NCI-H1092 treated with DMSO at 0.1 percent for 48 hours (cell line): ENCODE results near the gene LRMDA.

Experiments used
- DNase-seq: peaks from one replicate; lab custom pipeline; 2025; lab: John Stamatoyannopoulos, UW

LRMDA gene

GRCh38 chr10:75716506-75716905 is 285.1 kb downstream of the LRMDA start:
- no peak for DNase-seq

DNA sequence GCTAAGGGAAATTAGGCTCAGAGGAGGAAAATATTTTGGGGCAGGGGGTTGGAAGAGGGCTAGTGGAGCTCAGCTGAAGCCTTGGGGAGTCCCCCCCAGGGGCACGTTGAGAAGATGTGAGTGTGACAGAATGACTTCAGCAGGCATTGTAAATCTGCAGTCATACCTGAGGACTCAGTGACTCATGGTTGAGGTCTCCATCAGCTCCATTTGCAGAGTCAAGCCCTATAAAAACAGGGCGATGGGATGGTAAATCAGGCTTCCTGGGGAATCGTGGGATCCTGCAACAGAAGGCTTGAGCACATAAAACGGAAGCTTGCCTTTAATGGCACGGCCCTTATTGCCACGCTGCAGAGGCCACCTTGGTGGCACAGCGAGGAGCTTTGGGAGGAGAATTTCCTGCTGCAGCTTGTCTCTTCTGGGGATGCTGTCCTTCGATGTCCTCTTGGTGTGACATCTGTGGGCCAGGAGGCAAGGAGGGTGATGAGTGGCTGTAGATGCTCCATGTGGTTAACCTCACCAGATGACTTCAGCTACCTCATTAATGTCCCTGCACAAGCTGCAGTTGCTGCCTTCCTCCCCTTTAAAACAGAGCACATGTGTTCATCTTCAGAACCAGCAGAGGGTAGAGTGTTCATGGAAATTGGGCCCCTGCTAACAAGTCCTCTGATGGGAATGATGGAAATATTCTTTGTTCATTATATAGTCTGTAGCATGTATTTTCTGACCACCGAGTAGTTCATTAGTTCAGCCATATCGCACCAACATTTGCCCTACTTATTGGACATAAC is 285.9 kb downstream of the LRMDA start:
- DNase-seq: no peak

GRCh38 chr10:75718991-75719390 is 287.6 kb downstream of the LRMDA start:
- DNase-seq: peak; percentile 19

DNA sequence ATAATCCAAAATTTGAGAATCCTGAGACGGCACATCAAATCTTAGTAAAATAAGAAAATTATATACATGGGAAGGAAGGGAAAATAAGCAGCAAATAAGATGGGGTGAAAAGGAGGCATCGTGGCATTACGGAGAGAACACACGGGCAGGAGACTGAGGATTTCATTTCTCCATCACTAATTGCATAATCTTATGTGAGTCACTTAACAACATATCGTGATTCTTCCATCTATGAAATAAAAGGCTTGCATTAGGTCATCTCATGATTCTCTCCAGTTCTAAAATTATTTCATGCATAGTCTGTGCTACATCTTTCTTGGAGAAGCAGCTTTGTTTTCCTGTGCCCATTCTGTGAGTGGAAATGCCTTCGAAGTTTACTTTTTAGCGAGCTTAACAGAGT is 288.7 kb downstream of the LRMDA start:
- no peak for DNase-seq

GRCh38 chr10:75722020-75722419 is 290.6 kb downstream of the LRMDA start:
- DNase-seq: no peak

DNA sequence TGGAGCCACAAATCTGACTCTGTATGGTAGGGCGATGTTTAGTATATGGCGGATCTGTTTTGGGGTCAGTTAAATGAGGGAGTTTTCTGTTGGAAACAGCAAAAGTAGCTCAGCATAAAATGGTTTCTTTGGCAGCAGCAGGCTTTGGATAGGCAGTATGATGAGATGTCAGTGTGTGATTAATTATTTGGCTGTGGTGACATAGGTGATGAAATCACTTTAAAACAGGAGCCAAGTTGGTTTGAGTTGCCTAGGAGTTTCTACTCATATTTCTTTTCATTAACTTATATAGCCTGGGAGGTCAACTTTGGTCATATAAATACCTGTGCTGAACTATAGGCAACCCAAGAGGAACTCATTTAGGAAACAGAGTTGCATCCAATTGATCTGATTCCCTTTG is 291.2 kb downstream of the LRMDA start:
- DNase-seq: no peak

GRCh38 chr10:75723319-75723980 is 292.0 kb downstream of the LRMDA start:
- DNase-seq: no peak

- no peak for DNase-seq
These were observed 292.6 kb downstream of the LRMDA start for GRCh38 chr10:75724047-75724446.

- DNase-seq: no peak
These were observed 295.4 kb downstream of the LRMDA start for GRCh38 chr10:75726522-75727483.

DNA sequence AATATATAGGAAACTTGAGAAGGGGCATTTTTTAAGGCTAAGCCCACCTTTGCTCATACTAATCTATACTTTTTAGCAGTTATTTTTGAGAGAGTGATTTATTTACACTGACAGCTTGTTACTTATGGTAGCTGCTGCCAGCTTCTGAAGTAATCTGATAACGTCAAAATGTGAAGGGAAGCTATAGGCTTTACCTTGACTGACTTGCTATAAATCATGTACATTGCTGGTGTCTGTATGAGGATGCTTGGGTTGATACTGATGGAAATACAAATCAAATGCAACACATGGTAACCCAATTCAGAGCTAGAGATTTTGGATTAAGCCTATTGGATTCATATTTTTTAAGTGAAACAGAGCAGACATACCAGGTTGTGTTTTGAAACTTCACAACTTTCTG is 299.4 kb downstream of the LRMDA start:
- DNase-seq: no peak

DNA sequence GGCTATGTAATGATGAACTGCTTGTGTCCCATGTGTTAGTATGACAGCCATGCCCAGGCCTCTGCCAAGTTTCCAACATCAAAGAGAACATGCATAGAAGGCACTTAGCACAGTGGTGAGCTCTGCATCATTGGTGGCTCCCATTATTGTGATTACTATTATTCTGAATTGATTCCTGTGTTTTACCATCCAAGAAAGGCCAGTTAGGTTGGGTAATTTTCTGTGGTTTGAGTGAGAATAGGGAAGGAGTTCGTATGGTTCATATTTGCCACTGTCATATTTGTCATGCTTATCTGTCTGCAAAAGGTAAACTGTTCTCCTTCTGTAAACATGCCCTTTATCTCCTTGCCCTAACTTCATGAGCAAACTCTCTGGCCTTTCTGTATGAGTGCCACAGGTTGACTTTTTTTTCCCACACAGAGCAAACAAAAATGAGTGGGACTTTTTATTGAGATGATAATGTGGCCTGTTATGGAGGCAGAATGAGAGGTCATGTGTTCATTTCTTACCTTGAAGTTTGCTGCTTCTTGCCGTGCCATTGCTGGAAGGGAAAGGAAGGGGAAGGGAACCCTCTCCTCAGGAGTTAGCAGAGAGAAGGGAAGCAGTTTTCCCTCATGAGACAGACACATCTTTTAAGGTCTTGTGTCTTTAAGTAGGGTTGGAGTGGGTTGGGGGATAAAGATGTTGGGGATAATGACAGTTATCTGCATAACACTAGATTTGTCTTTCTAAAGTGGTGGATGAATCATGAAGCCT is 301.9 kb downstream of the LRMDA start:
- DNase-seq: no peak

- DNase-seq: no peak
These were observed 304.8 kb downstream of the LRMDA start for GRCh38 chr10:75736151-75736640.

GRCh38 chr10:75736889-75737579 is 305.6 kb downstream of the LRMDA start:
- DNase-seq: no peak

GRCh38 chr10:75737580-75737949 is 306.1 kb downstream of the LRMDA start:
- DNase-seq: no peak

DNA sequence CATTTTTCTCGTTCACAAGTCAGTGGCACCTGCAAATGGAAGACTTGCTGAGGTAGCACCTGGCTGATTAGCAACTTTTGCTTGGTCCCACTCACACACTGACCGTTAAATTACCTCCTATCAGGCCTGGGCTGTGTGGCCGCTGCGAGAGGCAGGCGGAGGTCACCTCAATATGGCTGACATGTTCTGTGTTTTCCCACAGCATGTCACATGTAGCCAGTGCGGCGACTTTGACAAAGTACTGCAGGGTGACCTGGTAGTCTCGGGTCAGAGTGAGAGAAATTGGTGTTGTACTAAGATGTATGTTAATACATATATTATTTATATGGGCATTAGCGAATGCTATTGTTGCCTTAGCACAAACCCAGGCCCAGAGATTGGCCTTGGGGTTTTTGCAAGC is 307.5 kb downstream of the LRMDA start:
- DNase-seq: no peak

GRCh38 chr10:75739414-75740143 is 308.2 kb downstream of the LRMDA start:
- peak; percentile 3 for DNase-seq

GRCh38 chr10:75740541-75740940 is 309.1 kb downstream of the LRMDA start:
- DNase-seq: no peak

DNA sequence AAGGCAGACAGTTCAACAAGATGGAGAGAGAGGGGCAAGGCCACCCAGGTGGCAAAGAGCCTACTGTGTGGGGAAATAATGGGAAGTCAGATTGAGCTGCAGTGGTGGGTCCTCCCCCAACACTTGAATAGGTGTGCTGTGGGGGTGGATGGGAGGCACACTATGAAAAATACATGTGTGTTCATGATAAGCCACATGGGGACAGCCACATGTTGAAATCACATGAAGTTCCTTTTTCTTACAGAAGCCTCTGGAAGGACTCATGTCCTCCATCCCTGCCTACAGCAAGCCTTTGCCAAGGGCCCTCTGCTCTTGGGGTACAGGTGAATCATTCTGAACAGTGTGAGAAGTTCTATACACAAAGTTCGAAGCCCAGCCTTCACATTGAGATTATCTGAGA is 310.9 kb downstream of the LRMDA start:
- no peak for DNase-seq

GRCh38 chr10:75743291-75743778 is 311.9 kb downstream of the LRMDA start:
- no peak for DNase-seq

GRCh38 chr10:75744261-75744660 is 312.8 kb downstream of the LRMDA start:
- DNase-seq: no peak
